PFSK-1 (cell line): ENCODE data around the gene GFM1. TPM values are rescaled to one million over a fixed set of nuclear protein-coding genes. Genes with fewer than 3 reads are reported as not detected.

Source experiments
- FOXP2 ChIP-seq: optimal IDR thresholded peaks from 2 replicates; pipeline ENCODE3; 2011; ENCODE audit warnings: borderline replicate concordance, control low read depth, inconsistent platforms; ENCODE audit not compliant: insufficient read depth; ENCODE audit errors: extremely low read length, extremely low read depth
- POLR2AphosphoS5 ChIP-seq: IDR thresholded peaks from 2 replicates; pipeline ENCODE4 v1.6.1; 2012; ENCODE audit warnings: low read depth, mild to moderate bottlenecking, control low read depth, low read length, moderate library complexity
- SIN3A ChIP-seq: IDR thresholded peaks from 2 replicates; pipeline ENCODE4 v1.6.1; 2012; ENCODE audit warnings: mild to moderate bottlenecking, low read length, moderate library complexity, borderline replicate concordance; ENCODE audit not compliant: insufficient read depth
- TAF1 ChIP-seq: IDR thresholded peaks from 2 replicates; pipeline ENCODE4 v1.6.1; 2012; ENCODE audit warnings: low read length, control low read depth, borderline replicate concordance; ENCODE audit not compliant: insufficient read depth
- polyA plus RNA-seq: library from polyadenylated mRNA; unstranded; fragments of >200 nt; gene quantifications from one replicate; pipeline ENCODE4 v1.2.1, GENCODE V29; 2012; ENCODE audit warnings: low read depth, missing spikeins; ENCODE audit not compliant: insufficient read length
- TF ChIP-seq, protein P1 (sequence below), 2 experiments: IDR thresholded peaks; 2 replicates each; pipeline versions ENCODE4 v1.6.1 to v1.8.0; 2011 to 2012; ENCODE audit warnings: low read depth in 2 of 2, low read length in 2 of 2, control low read depth in 1 of 2, inconsistent platforms in 1 of 2, mild to moderate bottlenecking in 1 of 2, moderate library complexity in 1 of 2; ENCODE audit not compliant: insufficient read depth in 1 of 2

Gene GFM1
- polyA plus RNA-seq, result 17.4 TPM

DNA sequence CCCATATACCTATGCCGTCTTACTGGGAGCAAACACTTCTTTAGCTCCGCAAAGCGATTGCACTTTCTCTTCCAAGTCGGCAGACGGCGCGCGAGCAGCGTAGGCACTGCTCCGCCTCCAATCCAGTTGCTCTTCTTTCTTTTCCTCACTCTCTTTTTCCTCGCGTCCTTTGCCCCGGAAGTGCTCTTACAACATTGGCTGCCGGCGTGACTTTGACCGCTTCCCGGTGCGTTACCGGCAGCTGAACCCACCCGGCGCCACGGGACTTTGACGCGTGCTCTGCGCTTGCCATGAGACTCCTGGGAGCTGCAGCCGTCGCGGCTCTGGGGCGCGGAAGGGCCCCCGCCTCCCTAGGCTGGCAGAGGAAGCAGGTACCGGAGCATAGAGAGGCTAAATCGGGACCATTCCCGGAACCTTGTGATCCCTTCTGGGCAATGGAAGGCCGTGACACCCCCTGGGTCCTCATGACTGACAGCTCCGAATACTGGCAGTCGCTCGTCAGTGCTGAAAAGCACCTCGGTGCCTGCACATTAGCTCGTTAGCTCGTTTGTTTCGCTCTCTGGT, at the start of gene GFM1:
GFM1 (plus strand) TSS at position 183 of the 564 bp plus-strand sequence; CDS start at position 291, 108 bp downstream.
- TF ChIP-seq, protein P1, sequence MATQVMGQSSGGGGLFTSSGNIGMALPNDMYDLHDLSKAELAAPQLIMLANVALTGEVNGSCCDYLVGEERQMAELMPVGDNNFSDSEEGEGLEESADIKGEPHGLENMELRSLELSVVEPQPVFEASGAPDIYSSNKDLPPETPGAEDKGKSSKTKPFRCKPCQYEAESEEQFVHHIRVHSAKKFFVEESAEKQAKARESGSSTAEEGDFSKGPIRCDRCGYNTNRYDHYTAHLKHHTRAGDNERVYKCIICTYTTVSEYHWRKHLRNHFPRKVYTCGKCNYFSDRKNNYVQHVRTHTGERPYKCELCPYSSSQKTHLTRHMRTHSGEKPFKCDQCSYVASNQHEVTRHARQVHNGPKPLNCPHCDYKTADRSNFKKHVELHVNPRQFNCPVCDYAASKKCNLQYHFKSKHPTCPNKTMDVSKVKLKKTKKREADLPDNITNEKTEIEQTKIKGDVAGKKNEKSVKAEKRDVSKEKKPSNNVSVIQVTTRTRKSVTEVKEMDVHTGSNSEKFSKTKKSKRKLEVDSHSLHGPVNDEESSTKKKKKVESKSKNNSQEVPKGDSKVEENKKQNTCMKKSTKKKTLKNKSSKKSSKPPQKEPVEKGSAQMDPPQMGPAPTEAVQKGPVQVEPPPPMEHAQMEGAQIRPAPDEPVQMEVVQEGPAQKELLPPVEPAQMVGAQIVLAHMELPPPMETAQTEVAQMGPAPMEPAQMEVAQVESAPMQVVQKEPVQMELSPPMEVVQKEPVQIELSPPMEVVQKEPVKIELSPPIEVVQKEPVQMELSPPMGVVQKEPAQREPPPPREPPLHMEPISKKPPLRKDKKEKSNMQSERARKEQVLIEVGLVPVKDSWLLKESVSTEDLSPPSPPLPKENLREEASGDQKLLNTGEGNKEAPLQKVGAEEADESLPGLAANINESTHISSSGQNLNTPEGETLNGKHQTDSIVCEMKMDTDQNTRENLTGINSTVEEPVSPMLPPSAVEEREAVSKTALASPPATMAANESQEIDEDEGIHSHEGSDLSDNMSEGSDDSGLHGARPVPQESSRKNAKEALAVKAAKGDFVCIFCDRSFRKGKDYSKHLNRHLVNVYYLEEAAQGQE (IDR thresholded peaks at IDR 0.05; ENCODE audit: insufficient read depth in 1 of 2, low read depth in 2 of 2, low read length in 2 of 2), result no peak
- TF ChIP-seq SIN3A (no peak), TAF1 (0 out of 2 replicates have a peak, but pooled peaks have one; percentile 54), POLR2AphosphoS5 (peak; percentile 56; the same call in 1 of the 2 replicates)

DNA sequence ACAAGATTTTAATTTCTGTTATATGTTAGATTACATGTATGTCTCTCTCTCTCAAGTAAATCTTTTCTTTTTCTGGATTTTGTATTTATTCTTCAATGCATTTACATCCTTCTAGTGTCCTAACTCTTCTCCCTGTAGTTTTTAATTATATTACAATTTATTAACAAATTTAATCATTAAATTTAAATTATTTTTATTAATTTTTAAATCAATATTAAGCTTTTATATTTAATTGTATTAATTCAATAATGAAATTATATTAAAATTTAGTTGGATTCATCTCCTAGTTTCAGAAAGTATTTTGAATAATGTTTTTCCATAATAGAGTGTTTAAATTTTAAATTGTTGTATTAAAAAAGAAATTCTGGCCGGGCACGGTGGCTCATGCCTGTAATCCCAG, 43.5 kb upstream of the GFM1 start:
- TF ChIP-seq SIN3A, result no peak
- no peak for TF ChIP-seq TAF1
- TF ChIP-seq, protein P1 (IDR thresholded peaks at IDR 0.05; ENCODE audit: insufficient read depth in 1 of 2, low read depth in 2 of 2, low read length in 2 of 2), result no peak
- TF ChIP-seq FOXP2, result no peak
- no peak for TF ChIP-seq POLR2AphosphoS5

DNA sequence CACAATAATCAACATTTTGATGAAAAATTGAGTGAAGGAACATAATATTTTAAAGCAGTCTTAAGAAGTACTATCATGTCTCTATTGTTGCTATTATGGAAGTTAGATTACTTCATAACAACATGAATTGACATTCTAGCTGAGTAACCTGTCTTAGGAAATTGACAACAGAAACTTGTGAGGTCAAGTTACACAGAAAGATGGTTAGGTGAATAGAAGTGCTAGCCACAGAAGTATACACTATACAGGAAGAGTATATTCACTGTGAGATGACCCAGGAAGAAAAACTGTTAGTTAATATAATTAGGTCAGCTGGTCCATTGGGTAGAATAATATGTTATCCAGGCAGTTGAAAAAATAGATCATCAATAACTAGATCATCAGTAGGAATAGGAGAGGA, 42.1 kb upstream of the GFM1 start:
- TF ChIP-seq TAF1 (no peak), SIN3A (no peak), FOXP2 (no peak)
- TF ChIP-seq, protein P1 (IDR thresholded peaks at IDR 0.05; ENCODE audit: insufficient read depth in 1 of 2, low read depth in 2 of 2, low read length in 2 of 2), result no peak

DNA sequence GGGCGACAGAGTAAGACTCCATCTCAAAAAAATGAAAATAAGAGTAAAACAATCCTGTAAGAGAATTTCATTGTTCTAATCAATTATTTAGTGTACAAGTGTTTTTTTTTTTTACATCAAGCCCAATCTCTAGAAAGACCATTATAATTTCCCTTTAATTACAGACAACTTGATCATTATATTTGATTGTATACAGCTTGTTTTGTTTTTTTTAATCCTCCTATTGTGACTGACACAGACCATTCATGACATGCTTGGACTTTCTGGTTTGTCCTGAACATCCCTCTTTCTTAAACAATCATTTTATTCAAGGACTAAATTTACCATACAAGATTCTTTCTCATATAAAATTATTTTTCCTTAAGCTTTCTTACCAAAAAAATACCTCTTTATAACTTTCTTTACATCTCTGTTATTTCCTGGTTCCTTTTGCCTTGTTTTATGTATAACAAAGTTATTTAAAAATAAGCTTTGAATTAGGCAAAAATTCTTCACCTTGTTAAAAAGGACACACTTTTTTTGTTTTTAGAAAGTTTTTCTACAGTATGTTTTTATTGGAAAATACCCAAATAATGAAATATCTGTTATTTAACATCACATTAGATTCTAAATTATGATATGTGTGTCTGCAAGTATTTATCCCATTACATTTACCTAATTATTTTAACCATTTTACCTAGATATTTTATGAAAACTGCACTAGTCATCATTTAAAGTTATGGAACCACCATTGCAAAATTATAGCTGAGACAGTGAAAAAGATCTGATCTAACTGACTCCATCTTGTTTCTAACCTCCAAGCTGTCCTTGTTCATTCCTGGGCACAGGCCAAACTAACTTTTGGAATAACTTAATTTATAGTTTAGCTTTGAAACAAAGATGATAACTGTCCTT, 26.1 kb upstream of the GFM1 start:
- TF ChIP-seq TAF1, result no peak
- TF ChIP-seq POLR2AphosphoS5, result no peak
- TF ChIP-seq, protein P1 (IDR thresholded peaks at IDR 0.05; ENCODE audit: insufficient read depth in 1 of 2, low read depth in 2 of 2, low read length in 2 of 2), result no peak
- no peak for TF ChIP-seq SIN3A
- no peak for TF ChIP-seq FOXP2
